ENCODE measurements around the gene SH2D3A. TPM values are rescaled to one million over a fixed set of nuclear protein-coding genes. Genes with fewer than 3 reads are reported as not detected.

Gene SH2D3A
- polyA plus RNA-seq, 4 donors = 0.64 to 10.5 (median 6.6) TPM

DNA sequence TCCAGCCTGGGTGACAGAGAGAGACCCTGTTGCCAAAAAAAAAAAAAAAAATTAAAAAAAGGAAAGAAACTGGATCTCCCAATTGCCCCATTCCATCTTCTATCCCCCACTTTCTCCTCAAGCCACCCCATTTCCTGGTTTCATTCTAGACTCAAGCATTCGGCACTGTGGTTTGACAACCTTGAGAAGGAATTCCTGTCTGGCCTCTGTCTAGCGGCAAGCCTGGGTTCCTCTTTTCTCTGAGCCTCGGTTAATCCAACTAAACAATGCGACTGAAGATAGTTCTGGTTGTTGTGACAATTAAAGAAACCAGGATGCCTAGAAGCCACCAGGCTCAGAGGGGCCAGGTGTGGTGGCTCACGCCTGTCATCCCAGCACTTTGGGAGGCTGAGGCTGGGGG lies 43.5 kb downstream of the SH2D3A start:
- DNase-seq (ENCODE audit: low read depth in 4 of 4, low spot score in 3 of 4) = no peak

- no peak for DNase-seq (ENCODE audit: low read depth in 4 of 4, low spot score in 3 of 4)
Measured at GRCh38 chr19:6723108-6723618, 44.1 kb downstream of the SH2D3A start.

DNA sequence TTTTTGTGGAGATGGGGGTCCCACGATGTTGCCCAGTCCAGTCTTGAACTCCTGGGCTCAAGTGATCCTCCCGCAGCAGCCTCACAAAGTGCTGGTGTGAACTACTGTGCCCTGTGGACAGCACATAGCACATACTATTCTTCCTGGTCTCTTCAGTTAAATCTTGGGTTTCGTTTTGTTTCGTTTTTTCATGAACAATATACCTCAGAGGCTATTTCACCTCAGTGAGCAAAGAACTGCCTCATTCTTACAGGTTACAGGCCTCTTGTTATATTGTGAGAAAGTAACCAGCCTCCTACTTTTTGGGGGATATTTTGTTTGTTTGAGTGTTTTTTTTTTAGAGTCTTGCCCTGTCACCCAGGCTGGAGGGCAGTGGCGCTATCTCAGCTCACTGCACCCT lies 45.5 kb downstream of the SH2D3A start:
- DNase-seq (ENCODE audit: low read depth in 4 of 4, low spot score in 3 of 4) = no peak

- no peak for DNase-seq (ENCODE audit: low read depth in 4 of 4, low spot score in 3 of 4)
Measured at GRCh38 chr19:6721138-6721474, 46.1 kb downstream of the SH2D3A start.

GRCh38 chr19:6720369-6721137 lies 46.7 kb downstream of the SH2D3A start, which contains the start of gene C3:
Gene C3 (minus strand): TSS chr19:6720650. CDS start chr19:6720589, 61 bp downstream.
- DNase-seq (ENCODE audit: low read depth in 4 of 4, low spot score in 3 of 4) = no peak

- no peak for DNase-seq (ENCODE audit: low read depth in 4 of 4, low spot score in 3 of 4)
Measured at GRCh38 chr19:6719992-6720368, 47.3 kb downstream of the SH2D3A start.

GRCh38 chr19:6719540-6719861 lies 47.7 kb downstream of the SH2D3A start:
- DNase-seq (ENCODE audit: low read depth in 4 of 4, low spot score in 3 of 4) = no peak

GRCh38 chr19:6718741-6719539 lies 48.3 kb downstream of the SH2D3A start:
- no peak for DNase-seq (ENCODE audit: low read depth in 4 of 4, low spot score in 3 of 4)

- no peak for DNase-seq (ENCODE audit: low read depth in 4 of 4, low spot score in 3 of 4)
Measured at GRCh38 chr19:6718111-6718740, 49.0 kb downstream of the SH2D3A start.

DNA sequence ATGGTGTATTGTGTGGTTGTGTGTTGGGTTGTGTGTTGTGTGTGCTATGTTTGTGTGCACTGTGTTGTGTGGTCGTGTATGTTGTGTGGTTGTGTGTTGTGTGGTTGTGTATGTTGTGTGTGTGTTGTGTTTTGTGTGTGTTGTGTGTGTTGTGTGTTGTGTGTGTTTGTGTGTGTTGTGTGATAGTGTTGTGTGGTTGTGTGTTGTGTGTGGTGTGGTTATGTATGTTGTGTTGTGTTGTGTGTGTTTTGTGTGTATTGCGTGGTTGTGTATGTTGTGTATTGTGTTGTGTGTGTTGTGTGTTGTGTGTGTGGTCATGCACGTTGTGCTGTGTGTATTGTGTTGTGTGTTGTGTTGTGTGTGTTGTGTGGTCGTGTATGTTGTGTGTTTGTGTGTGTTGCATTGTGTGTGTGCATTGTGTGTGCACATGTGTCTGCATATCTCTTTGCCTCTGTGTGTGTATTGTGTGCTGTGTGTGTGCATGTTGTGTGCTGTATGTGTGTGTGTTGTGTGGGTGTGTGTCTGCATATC lies 49.7 kb downstream of the SH2D3A start:
- no peak for DNase-seq (ENCODE audit: low read depth in 4 of 4, low spot score in 3 of 4)

DNA sequence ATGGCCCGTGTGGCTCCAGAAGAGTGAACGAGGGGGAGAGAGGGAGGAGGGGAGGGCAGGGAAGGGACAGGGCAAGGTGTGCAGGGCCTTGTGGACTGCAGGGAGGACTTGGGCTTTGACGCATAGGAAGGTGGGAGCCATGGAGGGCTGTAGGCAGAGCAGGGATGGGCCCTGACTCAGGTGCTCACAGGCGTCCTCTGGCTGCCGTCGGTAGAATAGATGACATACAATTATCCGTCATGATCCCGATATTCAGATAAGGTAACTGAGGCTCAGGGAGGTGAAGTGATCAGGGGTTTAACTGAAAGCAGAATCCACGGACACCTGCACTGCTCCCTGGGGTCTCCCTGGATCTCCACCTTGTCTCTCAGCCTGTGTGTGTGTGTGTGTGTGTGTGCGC lies 50.2 kb downstream of the SH2D3A start:
- no peak for DNase-seq (ENCODE audit: low read depth in 4 of 4, low spot score in 3 of 4)

DNA sequence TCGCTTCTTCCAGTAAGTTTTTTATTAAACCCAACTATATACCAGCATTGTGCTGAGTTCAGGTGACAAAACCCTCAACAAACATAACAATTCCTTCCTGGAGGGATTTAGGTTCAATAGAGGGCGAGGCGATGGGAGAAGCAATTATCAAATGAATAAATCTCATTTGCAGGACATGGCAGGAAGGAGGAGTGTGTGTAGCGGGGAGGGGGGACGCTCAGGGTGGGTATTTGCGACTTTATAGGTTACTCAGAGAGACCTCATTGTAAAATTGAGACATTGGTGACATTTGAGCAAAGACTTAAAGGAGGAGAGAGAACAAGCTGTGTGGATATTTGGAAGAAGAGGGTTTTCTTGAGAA lies 50.6 kb downstream of the SH2D3A start:
- DNase-seq (ENCODE audit: low read depth in 4 of 4, low spot score in 3 of 4) = no peak

GRCh38 chr19:6714749-6715555 lies 52.3 kb downstream of the SH2D3A start:
- DNase-seq (ENCODE audit: low read depth in 4 of 4, low spot score in 3 of 4) = no peak

DNA sequence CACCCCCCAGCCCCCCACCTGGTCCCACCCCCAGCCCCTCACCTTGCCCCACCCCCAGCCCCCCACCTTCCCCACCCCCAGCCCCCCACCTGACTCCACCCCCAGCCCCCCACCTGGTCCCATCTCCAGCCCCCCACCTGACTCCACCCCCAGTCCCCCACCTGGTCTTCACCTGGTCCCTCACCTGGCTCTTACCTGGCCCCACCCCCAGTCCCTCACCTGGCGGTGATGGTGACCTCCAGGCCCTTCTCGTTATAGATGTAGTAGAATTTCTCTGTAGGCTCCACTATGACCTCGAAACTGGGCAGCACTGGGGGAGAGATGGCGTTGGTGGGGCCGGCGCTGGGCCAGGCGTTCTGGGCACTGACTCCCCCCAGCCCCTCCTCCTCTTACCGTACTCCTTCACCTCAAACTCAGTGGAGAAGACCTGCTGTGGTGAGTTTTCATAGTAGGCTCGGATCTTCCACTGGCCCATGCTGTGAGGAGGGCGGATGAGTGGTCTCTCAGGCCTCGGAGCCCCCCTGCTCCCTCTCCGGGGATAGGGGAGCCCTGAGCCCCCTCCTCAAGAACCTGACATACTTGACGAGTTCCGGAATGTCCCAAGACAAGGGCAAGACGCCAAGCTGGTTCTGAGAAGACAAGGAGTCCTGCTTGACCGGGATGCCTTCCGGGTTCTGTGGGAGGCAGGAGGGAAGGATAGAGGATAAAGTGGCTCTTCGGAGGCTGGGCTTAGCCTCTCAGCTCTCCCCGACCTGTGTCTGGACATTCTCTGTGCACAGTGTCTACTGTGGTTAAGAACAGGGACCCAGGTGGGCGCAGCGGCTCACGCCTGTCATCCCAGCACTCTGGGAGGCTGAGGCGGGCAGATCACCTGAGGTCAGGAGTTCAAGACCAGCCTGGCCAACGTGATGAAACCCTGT lies 53.2 kb downstream of the SH2D3A start:
- DNase-seq (ENCODE audit: low read depth in 4 of 4, low spot score in 3 of 4) = no peak

DNA sequence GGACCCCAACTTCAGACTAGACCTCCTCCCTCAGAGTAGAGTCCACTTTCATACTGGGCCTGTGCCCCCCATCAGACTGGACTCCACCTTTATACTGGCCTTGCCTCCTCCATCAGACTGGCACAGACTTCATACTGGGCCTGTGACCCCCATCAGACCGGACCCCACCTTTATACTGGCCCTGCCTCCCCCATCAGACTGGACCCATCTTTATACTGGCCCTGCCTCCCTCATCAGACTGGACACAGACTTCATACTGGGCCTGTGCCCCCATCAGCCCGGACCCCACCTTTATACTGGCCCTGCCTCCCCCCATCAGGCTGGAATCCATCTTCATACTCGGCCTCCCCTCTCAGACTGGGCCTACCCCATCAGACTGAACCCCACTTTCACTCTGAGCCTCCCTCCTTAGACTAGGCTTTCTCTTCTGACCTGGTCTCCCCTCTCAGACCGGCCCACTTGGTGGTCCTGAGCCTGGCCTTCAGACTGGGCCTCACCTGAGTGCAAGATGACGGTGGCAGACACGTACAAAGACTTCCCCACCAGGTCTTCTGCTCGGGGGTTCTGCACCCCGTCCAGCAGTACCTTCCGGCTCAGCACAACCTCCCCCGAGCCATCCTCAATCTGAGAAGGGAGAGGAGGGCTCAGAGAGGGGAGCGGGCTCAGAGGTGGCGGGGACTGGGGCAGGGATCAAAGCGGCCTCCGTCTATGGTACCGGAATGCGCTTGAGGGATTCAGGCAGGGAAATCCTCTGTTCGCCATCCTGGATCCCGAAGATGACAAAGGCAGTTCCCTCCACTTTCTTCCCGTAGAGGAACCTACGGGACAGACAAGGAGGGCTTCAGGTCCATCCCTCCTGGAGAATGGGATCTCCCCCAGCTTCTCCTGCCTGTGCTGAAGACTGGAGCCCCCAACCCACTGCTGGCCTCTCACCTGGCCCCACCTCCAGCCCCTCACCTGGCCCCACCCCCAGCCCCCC lies 54.3 kb downstream of the SH2D3A start:
- no peak for DNase-seq (ENCODE audit: low read depth in 4 of 4, low spot score in 3 of 4)

GRCh38 chr19:6712231-6712630 lies 55.0 kb downstream of the SH2D3A start:
- no peak for DNase-seq (ENCODE audit: low read depth in 4 of 4, low spot score in 3 of 4)

- DNase-seq (ENCODE audit: low read depth in 4 of 4, low spot score in 3 of 4) = no peak
Measured at GRCh38 chr19:6711605-6712004, 55.6 kb downstream of the SH2D3A start.

GRCh38 chr19:6711078-6711361 lies 56.2 kb downstream of the SH2D3A start:
- DNase-seq (ENCODE audit: low read depth in 4 of 4, low spot score in 3 of 4) = no peak

Data from left renal pelvis (tissue), 4 donors.